Spleen (tissue), 11 donors: ENCODE results near the gene SCNN1A. TPM values are rescaled to one million over a fixed set of nuclear protein-coding genes. Genes with fewer than 3 reads are reported as not detected.
A peak's percentile ranks its signal among the peaks of the same experiment; 100 is the strongest.

Experiments used
- DNase-seq: peaks from one replicate; pipeline ENCODE4 v3.0.0-alpha.2; 2020
- H3K27ac ChIP-seq, 8 donors: fragments of 200-600 bp; sonication (generic) in 7 of 8; 1 replicate in 4 of 8; 2 replicates in 4 of 8; pipeline versions ENCODE4 v1.5.0 to v1.8.0; 2016 to 2021; ENCODE audit warnings: inconsistent platforms in 4 of 8, mild to moderate bottlenecking in 4 of 8, moderate library complexity in 1 of 8
- H3K27me3 ChIP-seq, 7 donors: fragments of 200-600 bp; sonication (generic) in 6 of 7; replicated peaks in 1 of 7; 1 replicate in 4 of 7; 2 replicates in 3 of 7; pipeline versions ENCODE4 v1.5.0 to v1.8.0; 2016 to 2021; ENCODE audit warnings: inconsistent platforms in 3 of 7, mild to moderate bottlenecking in 1 of 7
- H3K36me3 ChIP-seq, 6 donors: fragments of 200-600 bp; sonication (generic) in 5 of 6; 1 replicate in 4 of 6; 2 replicates in 2 of 6; pipeline versions ENCODE4 v1.5.0 to v1.8.0; 2016 to 2021; ENCODE audit warnings: inconsistent platforms in 2 of 6
- H3K4me1 ChIP-seq, 6 donors: fragments of 200-600 bp; sonication (generic) in 5 of 6; 1 replicate in 3 of 6; 2 replicates in 3 of 6; pipeline versions ENCODE4 v1.5.0 to v1.8.0; 2016 to 2021; ENCODE audit warnings: inconsistent platforms in 3 of 6
- H3K4me3 ChIP-seq, 8 donors: fragments of 200-600 bp; sonication (generic) in 7 of 8; 1 replicate in 4 of 8; 2 replicates in 4 of 8; pipeline versions ENCODE4 v1.5.0 to v1.8.0; 2016 to 2021; ENCODE audit warnings: inconsistent platforms in 4 of 8, mild to moderate bottlenecking in 4 of 8, moderate library complexity in 2 of 8
- H3K9me3 ChIP-seq, 8 donors: fragments of 200-600 bp; sonication (generic) in 7 of 8; 1 replicate in 4 of 8; 2 replicates in 4 of 8; pipeline versions ENCODE4 v1.5.0 to v1.8.0; 2016 to 2021; ENCODE audit warnings: inconsistent platforms in 4 of 8
- CTCF ChIP-seq, 11 experiments: fragments of 200-600 bp in 7 of 11; fragments of 450-650 bp in 4 of 11; sonication (generic) in 4 of 11; IDR thresholded peaks in 8 of 11; conservative IDR thresholded peaks in 3 of 11; 1 replicate in 7 of 11; 2 replicates in 4 of 11; pipeline versions ENCODE4 v1.4.0 to v1.8.0; 2016 to 2021; ENCODE audit warnings: antibody characterized with exemption in 11 of 11, inconsistent platforms in 4 of 11, mild to moderate bottlenecking in 1 of 11
- POLR2A ChIP-seq, 3 donors: fragments of 450-650 bp; IDR thresholded peaks; one replicate each; pipeline ENCODE4 v1.5.1; 2017; ENCODE audit warnings: antibody characterized with exemption in 3 of 3, mild to moderate bottlenecking in 1 of 3
- POLR2AphosphoS5 ChIP-seq, 3 donors: sonication (generic); formaldehyde crosslinking; IDR thresholded peaks; one replicate each; pipeline ENCODE4 v1.5.1; 2017; ENCODE audit warnings: antibody characterized with exemption in 3 of 3
- WGBS, 5 donors: extraction: QIAGEN DNeasy Blood & Tissue Kit in 3 of 5; methylation state at CpG; one replicate each; pipeline versions ENCODE4 v1.1.5 to v1.1.7; 2013 to 2018; 5-methylcytosine and 5-hydroxymethylcytosine counted together
- intact Hi-C: fragments of 100-400 bp; cut with DNase I; formaldehyde crosslinking; loops from one replicate; pipeline ENCODE4 v1.15.0; 2023; ENCODE audit warnings: low total_unique reads
- polyA plus RNA-seq, 3 donors: library from polyadenylated mRNA; stranded (reverse); fragments of 200-250 nt; gene quantifications; one replicate each; pipeline ENCODE4 v1.2.1, GENCODE V29; 2013
- total RNA-seq, 7 donors: library from RNA; depleted of rRNA in 3 of 7; stranded (reverse); fragments of >200 nt in 3 of 7; fragmentation: NEBNext Ultra II Directional in 4 of 7; extraction: Animal tissue kit (Norgen Biotek cat#: 25700) in 4 of 7; gene quantifications; one replicate each; pipeline versions ENCODE4 v1.1.0 to v1.2.1, GENCODE V29; 2016 to 2021
- donor health status: healthy with polysubstance abuse.
- donor health status: DM: no; HTN: no; CAD: no; lungs with moderate emphysema.
- donor health status: DM: no; HTN: no; CAD: no.
- donor health status: Bipolar disorder and iron deficiency.
- donor health status: healthy.
- donor health status: DM: no; HTN: no; CAD: no.
- donor health status: DM: yes; HTN: yes; CAD: no.

The SCNN1A gene
- total and polyA plus RNA-seq, 10 donors, result 0.17 to 8.6 (median 1.4) TPM

- peak; percentile 78 for DNase-seq
- TF ChIP-seq POLR2A (IDR thresholded peaks at IDR 0.05) (no peak), CTCF (IDR thresholded peaks at IDR 0.05 in 8 of 11, conservative IDR thresholded peaks at IDR 0.05 in 3 of 11) (peak in 4 of 11 experiments; percentile 19 to 31 (median 27)), POLR2AphosphoS5 (IDR thresholded peaks at IDR 0.05) (no peak)
- Histone ChIP-seq H3K27ac (peak overlapping the region in 7 of 8 donors; percentile 15 to 77 (median 53)), H3K4me3 (no peak overlapping the region), H3K36me3 (no peaks in the 10 kb centered on the region), H3K4me1 (peaks cover 29 to 94% (median 67%) of the 10 kb centered on the region in 6 donors), H3K27me3 (peaks cover 0 to 24% (median 0%) of the 10 kb centered on the region in 7 donors), H3K9me3 (no peaks in the 10 kb centered on the region)
- WGBS, 5 donors, result 42 to 56% (median 50%) methylated on average over 17 to 19 of the region's 19 CpGs
- intact Hi-C loops, result no loop called here
These were observed 911 bp upstream of the SCNN1A start for GRCh38 chr12:6376079-6376869.

DNA sequence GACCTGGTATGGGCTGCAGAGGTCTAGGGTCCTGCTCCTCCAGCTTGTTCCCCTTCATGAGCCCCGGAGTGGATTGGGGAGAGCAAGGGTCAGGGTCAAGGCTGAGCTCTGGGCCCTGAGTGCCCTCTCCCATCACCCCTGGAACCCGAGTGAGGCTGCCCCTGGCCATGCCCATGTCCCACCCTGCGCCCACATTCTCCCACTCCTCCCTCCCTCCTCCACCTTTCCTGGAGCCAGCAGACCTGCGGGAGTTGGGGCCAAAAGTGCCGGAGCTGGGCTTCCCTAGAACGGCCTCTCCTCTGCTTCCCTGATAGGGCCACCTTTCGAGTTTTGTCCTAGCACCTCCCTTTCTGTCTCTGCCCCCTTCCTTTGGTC is 590 bp downstream of the SCNN1A start:
- Histone ChIP-seq H3K4me3 (no peak overlapping the region), H3K27ac (peak overlapping the region in 3 of 8 donors; percentile 1 to 77 (median 7)), H3K4me1 (peaks cover 29 to 85% (median 60%) of the 10 kb centered on the region in 6 donors), H3K27me3 (peaks cover 0 to 24% (median 0%) of the 10 kb centered on the region in 7 donors), H3K9me3 (no peaks in the 10 kb centered on the region), H3K36me3 (no peaks in the 10 kb centered on the region)
- DNase-seq, result no peak
- TF ChIP-seq POLR2A (IDR thresholded peaks at IDR 0.05), result no peak
- TF ChIP-seq POLR2AphosphoS5 (IDR thresholded peaks at IDR 0.05), result no peak
- no peak for TF ChIP-seq CTCF (IDR thresholded peaks at IDR 0.05 in 8 of 11, conservative IDR thresholded peaks at IDR 0.05 in 3 of 11)
- 73 to 87% (median 77%) methylated on average over 6 to 7 of the region's 7 CpGs for WGBS, 5 donors
- intact Hi-C loops, result no loop called here

GRCh38 chr12:6374028-6374785 is 1.2 kb downstream of the SCNN1A start:
- Histone ChIP-seq H3K9me3 (no peaks in the 10 kb centered on the region), H3K36me3 (no peaks in the 10 kb centered on the region), H3K27ac (peak overlapping the region in 1 of 8 donors; percentile 1), H3K27me3 (peaks cover 0 to 24% (median 0%) of the 10 kb centered on the region in 7 donors), H3K4me3 (no peak overlapping the region), H3K4me1 (peaks cover 29 to 81% (median 56%) of the 10 kb centered on the region in 6 donors)
- 93 to 95% (median 93%) methylated on average over 20 to 24 of the region's 24 CpGs for WGBS, 5 donors
- peak; percentile 46 for DNase-seq
- TF ChIP-seq POLR2AphosphoS5 (IDR thresholded peaks at IDR 0.05) (no peak), POLR2A (IDR thresholded peaks at IDR 0.05) (no peak), CTCF (IDR thresholded peaks at IDR 0.05 in 8 of 11, conservative IDR thresholded peaks at IDR 0.05 in 3 of 11) (no peak)
- intact Hi-C loops, result no loop called here
